Vagina (tissue), 2 donors: ENCODE results near the gene FXN. TPM values are rescaled to one million over a fixed set of nuclear protein-coding genes. Genes with fewer than 3 reads are reported as not detected.

Experiments
- DNase-seq, 2 donors: peaks; one replicate each; pipeline ENCODE4 v3.0.0-alpha.2; 2017; ENCODE audit errors: extremely low spot score in 2 of 2
- H3K27ac ChIP-seq: fragments of 200-600 bp; sonication (generic); one replicate; pipeline ENCODE4 v1.5.1; 2019
- H3K27me3 ChIP-seq: fragments of 200-600 bp; sonication (generic); one replicate; pipeline ENCODE4 v1.5.1; 2019
- H3K36me3 ChIP-seq, 2 donors: fragments of 200-600 bp; sonication (generic); one replicate each; pipeline ENCODE4 v1.5.1; 2017 to 2019
- H3K4me1 ChIP-seq: fragments of 200-600 bp; sonication (generic); one replicate; pipeline ENCODE4 v1.5.1; 2019
- H3K4me3 ChIP-seq, 2 donors: fragments of 200-600 bp; sonication (generic); 1 replicate in 1 of 2; 2 replicates in 1 of 2; pipeline ENCODE4 v1.5.1; 2016 to 2019
- H3K9me3 ChIP-seq: fragments of 200-600 bp; sonication (generic); one replicate; pipeline ENCODE4 v1.5.1; 2019
- POLR2A ChIP-seq, 2 donors: fragments of 450-650 bp; IDR thresholded peaks; one replicate each; pipeline ENCODE4 v1.6.1; 2017; ENCODE audit warnings: antibody characterized with exemption in 2 of 2, mild to moderate bottlenecking in 2 of 2, moderate library complexity in 2 of 2
- POLR2AphosphoS5 ChIP-seq, 2 donors: sonication (generic); formaldehyde crosslinking; IDR thresholded peaks; one replicate each; pipeline ENCODE4 v1.9.0; 2017; ENCODE audit warnings: antibody characterized with exemption in 2 of 2, mild to moderate bottlenecking in 2 of 2, low read depth in 1 of 2; ENCODE audit not compliant: insufficient read depth in 1 of 2
- intact Hi-C: fragments of 100-400 bp; cut with DNase I; formaldehyde crosslinking; loops from one replicate; pipeline ENCODE4 v1.15.1; 2023
- total RNA-seq: library from RNA; depleted of rRNA; stranded (reverse); fragments of >200 nt; gene quantifications from one replicate; pipeline ENCODE4 v1.2.3, GENCODE V29; 2016
- TF ChIP-seq, protein P1 (sequence below), 3 experiments: fragments of 450-650 bp in 2 of 3; fragments of 200-600 bp in 1 of 3; sonication (generic) in 1 of 3; IDR thresholded peaks; one replicate each; pipeline ENCODE4 v1.5.1; 2017 to 2019; ENCODE audit warnings: antibody characterized with exemption in 3 of 3, mild to moderate bottlenecking in 2 of 3, moderate library complexity in 2 of 3

The FXN gene
- total RNA-seq, 1 donor from 2014 or later, result 11.8 TPM

GRCh38 chr9:68998385-68998784 lies 37.2 kb upstream of the FXN start:
- Histone ChIP-seq H3K9me3 (no peaks in the 10 kb centered on the region), H3K27ac (no peak overlapping the region), H3K4me3 (no peak overlapping the region), H3K4me1 (no peaks in the 10 kb centered on the region), H3K27me3 (no peaks in the 10 kb centered on the region), H3K36me3 (no peaks in the 10 kb centered on the region)
- TF ChIP-seq POLR2A (IDR thresholded peaks at IDR 0.05) (no peak), POLR2AphosphoS5 (IDR thresholded peaks at IDR 0.05; ENCODE audit: insufficient read depth in 1 of 2, low read depth in 1 of 2) (no peak)
- TF ChIP-seq, protein P1, sequence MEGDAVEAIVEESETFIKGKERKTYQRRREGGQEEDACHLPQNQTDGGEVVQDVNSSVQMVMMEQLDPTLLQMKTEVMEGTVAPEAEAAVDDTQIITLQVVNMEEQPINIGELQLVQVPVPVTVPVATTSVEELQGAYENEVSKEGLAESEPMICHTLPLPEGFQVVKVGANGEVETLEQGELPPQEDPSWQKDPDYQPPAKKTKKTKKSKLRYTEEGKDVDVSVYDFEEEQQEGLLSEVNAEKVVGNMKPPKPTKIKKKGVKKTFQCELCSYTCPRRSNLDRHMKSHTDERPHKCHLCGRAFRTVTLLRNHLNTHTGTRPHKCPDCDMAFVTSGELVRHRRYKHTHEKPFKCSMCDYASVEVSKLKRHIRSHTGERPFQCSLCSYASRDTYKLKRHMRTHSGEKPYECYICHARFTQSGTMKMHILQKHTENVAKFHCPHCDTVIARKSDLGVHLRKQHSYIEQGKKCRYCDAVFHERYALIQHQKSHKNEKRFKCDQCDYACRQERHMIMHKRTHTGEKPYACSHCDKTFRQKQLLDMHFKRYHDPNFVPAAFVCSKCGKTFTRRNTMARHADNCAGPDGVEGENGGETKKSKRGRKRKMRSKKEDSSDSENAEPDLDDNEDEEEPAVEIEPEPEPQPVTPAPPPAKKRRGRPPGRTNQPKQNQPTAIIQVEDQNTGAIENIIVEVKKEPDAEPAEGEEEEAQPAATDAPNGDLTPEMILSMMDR (IDR thresholded peaks at IDR 0.05), result no peak
- no peak for DNase-seq
- intact Hi-C loops, result loop anchor here (10.0 kb wide), 1 partner anchor 414 kb away; no protein-coding TSS in a partner anchor

DNA sequence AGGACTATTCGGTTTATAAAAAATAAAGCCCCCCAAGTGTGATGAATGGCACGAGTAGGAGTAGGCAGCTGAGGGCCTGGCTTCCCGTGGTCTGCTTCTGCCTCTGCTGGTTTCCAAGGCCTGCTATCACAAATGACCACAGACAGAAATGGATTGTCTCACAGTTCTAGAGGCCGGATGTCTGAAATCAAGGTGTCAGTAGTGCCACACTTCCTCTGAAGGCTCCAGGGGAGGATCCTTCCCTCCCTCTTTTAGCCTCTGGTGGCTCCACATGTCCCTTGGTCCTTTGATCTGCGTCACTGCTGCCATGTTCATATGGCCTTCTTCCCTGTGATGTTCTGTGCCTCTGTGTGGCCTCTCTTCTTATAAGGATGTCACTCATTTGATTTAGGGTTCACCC lies 36.7 kb upstream of the FXN start:
- Histone ChIP-seq H3K36me3 (no peaks in the 10 kb centered on the region), H3K4me1 (no peaks in the 10 kb centered on the region), H3K4me3 (no peak overlapping the region), H3K9me3 (no peaks in the 10 kb centered on the region), H3K27ac (no peak overlapping the region), H3K27me3 (no peaks in the 10 kb centered on the region)
- TF ChIP-seq POLR2A (IDR thresholded peaks at IDR 0.05) (no peak), POLR2AphosphoS5 (IDR thresholded peaks at IDR 0.05; ENCODE audit: insufficient read depth in 1 of 2, low read depth in 1 of 2) (no peak)
- TF ChIP-seq, protein P1 (IDR thresholded peaks at IDR 0.05), result no peak
- intact Hi-C loops, result loop anchor here (10.0 kb wide), 1 partner anchor 414 kb away; no protein-coding TSS in a partner anchor
- no peak for DNase-seq

GRCh38 chr9:68999393-69000105 lies 36.0 kb upstream of the FXN start:
- TF ChIP-seq, protein P1 (IDR thresholded peaks at IDR 0.05), result peak; percentile 42 to 55 (median 54)
- TF ChIP-seq POLR2A (IDR thresholded peaks at IDR 0.05), result no peak
- no peaks in the 10 kb centered on the region for H3K9me3 ChIP-seq
- no peaks in the 10 kb centered on the region for H3K4me1 ChIP-seq
- no peak overlapping the region for H3K4me3 ChIP-seq
- no peaks in the 10 kb centered on the region for H3K36me3 ChIP-seq
- no peaks in the 10 kb centered on the region for H3K27me3 ChIP-seq
- intact Hi-C loops, result loop anchor here (10.0 kb wide), 1 partner anchor 415 kb away; no protein-coding TSS in a partner anchor
- DNase-seq, result no peak
- no peak overlapping the region for H3K27ac ChIP-seq

DNA sequence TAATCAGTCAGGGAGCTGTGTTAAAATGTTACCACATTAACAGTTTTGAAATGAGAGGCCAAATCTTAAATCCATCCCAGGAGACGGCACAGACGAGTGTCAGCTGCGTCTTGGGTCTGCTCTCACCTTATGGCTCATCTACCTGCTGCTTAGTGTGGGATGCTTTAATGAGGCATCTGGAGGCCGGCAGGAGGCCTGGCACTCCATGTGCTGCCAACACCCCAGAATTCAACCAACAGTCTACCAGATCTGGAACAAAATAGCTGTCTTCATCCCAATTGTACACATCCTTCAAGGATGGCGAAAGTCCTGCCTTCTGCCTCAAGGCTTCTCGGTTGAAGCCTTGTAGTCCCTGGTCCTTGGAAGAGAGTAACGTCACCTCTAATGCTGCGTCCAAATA lies 33.6 kb upstream of the FXN start:
- no peaks in the 10 kb centered on the region for H3K9me3 ChIP-seq
- no peaks in the 10 kb centered on the region for H3K4me1 ChIP-seq
- no peaks in the 10 kb centered on the region for H3K27me3 ChIP-seq
- H3K4me3 ChIP-seq, result no peak overlapping the region
- no peak for DNase-seq
- H3K36me3 ChIP-seq, result no peaks in the 10 kb centered on the region
- TF ChIP-seq, protein P1 (IDR thresholded peaks at IDR 0.05), result no peak
- TF ChIP-seq POLR2AphosphoS5 (IDR thresholded peaks at IDR 0.05; ENCODE audit: insufficient read depth in 1 of 2, low read depth in 1 of 2) (no peak), POLR2A (IDR thresholded peaks at IDR 0.05) (no peak)
- intact Hi-C loops, result no loop called here
- no peak overlapping the region for H3K27ac ChIP-seq

DNA sequence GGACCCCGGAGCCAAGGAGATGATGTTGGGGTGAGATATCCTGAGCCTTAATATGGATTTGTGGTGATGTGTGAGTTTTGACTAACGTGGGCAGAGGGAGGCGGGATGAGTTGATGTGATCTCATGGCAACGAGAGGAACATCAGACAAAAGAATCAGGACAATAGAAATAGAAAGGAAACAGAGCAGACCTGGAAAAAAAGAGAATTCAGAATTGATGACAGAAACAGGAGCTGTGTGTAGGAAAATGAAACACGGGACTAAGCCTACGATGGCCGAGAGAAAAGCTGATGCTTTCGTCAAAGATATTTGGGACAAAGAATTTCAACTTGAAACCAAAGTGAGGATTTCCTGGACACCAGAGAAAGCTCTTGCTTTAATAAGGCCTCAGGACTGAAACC lies 32.5 kb upstream of the FXN start:
- H3K36me3 ChIP-seq, result no peaks in the 10 kb centered on the region
- H3K9me3 ChIP-seq, result no peaks in the 10 kb centered on the region
- no peaks in the 10 kb centered on the region for H3K4me1 ChIP-seq
- TF ChIP-seq POLR2A (IDR thresholded peaks at IDR 0.05) (no peak), POLR2AphosphoS5 (IDR thresholded peaks at IDR 0.05; ENCODE audit: insufficient read depth in 1 of 2, low read depth in 1 of 2) (no peak)
- TF ChIP-seq, protein P1 (IDR thresholded peaks at IDR 0.05), result no peak
- intact Hi-C loops, result no loop called here
- H3K27ac ChIP-seq, result no peak overlapping the region
- no peak overlapping the region for H3K4me3 ChIP-seq
- H3K27me3 ChIP-seq, result no peaks in the 10 kb centered on the region
- no peak for DNase-seq
